Liver (tissue), 9 donors: Measurements from ENCODE around the gene ABCA13. TPM values are rescaled to one million over a fixed set of nuclear protein-coding genes. Genes with fewer than 3 reads are reported as not detected.

Experiments used
- DNase-seq: peaks from one replicate; pipeline ENCODE4 v3.0.0-alpha.2; 2017; ENCODE audit warnings: low spot score
- H3K27ac ChIP-seq, 2 donors: one replicate each; pipeline ENCODE4 v1.7.0; 2013; ENCODE audit warnings: inconsistent platforms in 2 of 2, low read length in 2 of 2, control low read depth in 1 of 2, low read depth in 1 of 2, mild to moderate bottlenecking in 1 of 2
- H3K27me3 ChIP-seq, 4 donors: one replicate each; pipeline versions ENCODE4 v1.6.1 to v1.7.0; 2013; ENCODE audit warnings: low read length in 3 of 4, inconsistent platforms in 1 of 4, mild to moderate bottlenecking in 1 of 4, moderate library complexity in 1 of 4; ENCODE audit not compliant: control insufficient read depth in 4 of 4, insufficient read depth in 4 of 4
- H3K36me3 ChIP-seq, 4 donors: one replicate each; pipeline versions ENCODE4 v1.6.1 to v1.7.0; 2013; ENCODE audit warnings: low read length in 3 of 4, mild to moderate bottlenecking in 3 of 4, low read depth in 1 of 4, moderate library complexity in 1 of 4; ENCODE audit not compliant: control insufficient read depth in 4 of 4, insufficient read depth in 3 of 4
- H3K4me1 ChIP-seq, 4 donors: one replicate each; pipeline versions ENCODE4 v1.6.1 to v1.7.0; 2013; ENCODE audit warnings: low read length in 3 of 4, mild to moderate bottlenecking in 3 of 4, moderate library complexity in 1 of 4; ENCODE audit not compliant: control insufficient read depth in 4 of 4, insufficient read depth in 4 of 4
- H3K4me3 ChIP-seq, 3 donors: one replicate each; pipeline versions ENCODE4 v1.6.1 to v1.7.0; 2013; ENCODE audit warnings: low read length in 3 of 3, control low read depth in 1 of 3, low read depth in 1 of 3, mild to moderate bottlenecking in 1 of 3
- H3K9ac ChIP-seq, 2 donors: one replicate each; pipeline ENCODE4 v1.7.0; 2013; ENCODE audit warnings: low read length in 2 of 2, mild to moderate bottlenecking in 2 of 2, moderate library complexity in 2 of 2, control low read depth in 1 of 2, low read depth in 1 of 2
- H3K9me3 ChIP-seq, 4 donors: one replicate each; pipeline versions ENCODE4 v1.6.1 to v1.7.0; 2013; ENCODE audit warnings: low read length in 3 of 4; ENCODE audit not compliant: control insufficient read depth in 4 of 4
- EGR1 ChIP-seq, 2 donors: IDR thresholded peaks; 2 replicates each; pipeline ENCODE4 v1.6.1; 2016 to 2018; ENCODE audit warnings: antibody characterized with exemption in 2 of 2, low read depth in 2 of 2
- FOXA1 ChIP-seq: IDR thresholded peaks from 2 replicates; pipeline ENCODE4 v1.6.1; 2016; ENCODE audit warnings: antibody characterized with exemption
- FOXA2 ChIP-seq: IDR thresholded peaks from 2 replicates; pipeline ENCODE4 v1.6.1; 2016; ENCODE audit warnings: antibody characterized with exemption
- GABPA ChIP-seq, 2 donors: IDR thresholded peaks in 1 of 2; conservative IDR thresholded peaks in 1 of 2; 2 replicates each; pipeline ENCODE4 v1.6.1; 2016; ENCODE audit warnings: antibody characterized with exemption in 2 of 2, mild to moderate bottlenecking in 1 of 2, moderate library complexity in 1 of 2
- HNF4A ChIP-seq, 2 donors: conservative IDR thresholded peaks; 2 replicates each; pipeline ENCODE4 v1.6.1; 2016; ENCODE audit warnings: antibody characterized with exemption in 2 of 2, mild to moderate bottlenecking in 2 of 2
- HNF4G ChIP-seq: IDR thresholded peaks from 2 replicates; pipeline ENCODE4 v1.6.1; 2016; ENCODE audit warnings: antibody characterized with exemption
- JUND ChIP-seq, 2 donors: IDR thresholded peaks; 2 replicates each; pipeline ENCODE4 v1.6.1; 2016; ENCODE audit warnings: antibody characterized with exemption in 2 of 2
- NR2F2 ChIP-seq: IDR thresholded peaks from 2 replicates; pipeline ENCODE4 v1.6.1; 2016; ENCODE audit warnings: antibody characterized with exemption
- RAD21 ChIP-seq, 2 donors: IDR thresholded peaks; 2 replicates each; pipeline ENCODE4 v1.6.1; 2016; ENCODE audit warnings: antibody characterized with exemption in 2 of 2, mild to moderate bottlenecking in 2 of 2
- RXRA ChIP-seq, 2 donors: IDR thresholded peaks; 2 replicates each; pipeline ENCODE4 v1.6.1; 2017 to 2018; ENCODE audit warnings: antibody characterized with exemption in 2 of 2, mild to moderate bottlenecking in 1 of 2
- SP1 ChIP-seq: IDR thresholded peaks from 2 replicates; pipeline ENCODE4 v1.6.1; 2018; ENCODE audit warnings: antibody characterized with exemption, mild to moderate bottlenecking
- TAF1 ChIP-seq: conservative IDR thresholded peaks from 2 replicates; pipeline ENCODE4 v1.6.1; 2016; ENCODE audit warnings: antibody characterized with exemption, mild to moderate bottlenecking
- YY1 ChIP-seq: IDR thresholded peaks from 2 replicates; pipeline ENCODE4 v1.6.1; 2016; ENCODE audit warnings: antibody characterized with exemption, mild to moderate bottlenecking
- WGBS: extraction: QIAGEN DNeasy Blood & Tissue Kit; methylation state at CpG from one replicate; pipeline ENCODE4 v1.1.7; 2013; 5-methylcytosine and 5-hydroxymethylcytosine counted together
- polyA plus RNA-seq, 2 donors: library from polyadenylated mRNA; stranded (reverse) in 1 of 2; unstranded in 1 of 2; fragments of 200-250 nt in 1 of 2; fragments of >200 nt in 1 of 2; fragmentation: Nextera tagmentation in 1 of 2; extraction: Ambion mirVana in 1 of 2; gene quantifications; one replicate each; pipeline versions ENCODE4 v1.2.1 to v1.2.3, GENCODE V29; 2013 to 2015
- total RNA-seq, 2 donors: library from RNA; depleted of rRNA; stranded (reverse); fragments of >200 nt; gene quantifications; one replicate each; pipeline ENCODE4 v1.2.3, GENCODE V29; 2014
- TF ChIP-seq, protein P1 (sequence below): fragments of 150-350 bp; IDR thresholded peaks from 2 replicates; pipeline ENCODE4 v1.5.1; 2017; ENCODE audit warnings: improper control_type of control experiment, low read depth, low read length; ENCODE audit not compliant: missing input control
- TF ChIP-seq, protein P2 (sequence below): IDR thresholded peaks from 2 replicates; pipeline ENCODE4 v1.6.1; 2016; ENCODE audit warnings: antibody characterized with exemption
- TF ChIP-seq, protein P3 (sequence below): IDR thresholded peaks from 2 replicates; pipeline ENCODE4 v1.6.1; 2016; ENCODE audit warnings: antibody characterized with exemption, mild to moderate bottlenecking
- TF ChIP-seq, protein P4 (sequence below): IDR thresholded peaks from 2 replicates; pipeline ENCODE4 v1.6.1; 2016; ENCODE audit warnings: antibody characterized with exemption
- donor health status: healthy.
- donor health status: healthy.
- donor health status: healthy.
- donor health status: healthy.
- donor health status: healthy.

Gene ABCA13
- total and polyA plus RNA-seq, 4 donors = 0.22 to 1.0 (median 0.66) TPM

DNA sequence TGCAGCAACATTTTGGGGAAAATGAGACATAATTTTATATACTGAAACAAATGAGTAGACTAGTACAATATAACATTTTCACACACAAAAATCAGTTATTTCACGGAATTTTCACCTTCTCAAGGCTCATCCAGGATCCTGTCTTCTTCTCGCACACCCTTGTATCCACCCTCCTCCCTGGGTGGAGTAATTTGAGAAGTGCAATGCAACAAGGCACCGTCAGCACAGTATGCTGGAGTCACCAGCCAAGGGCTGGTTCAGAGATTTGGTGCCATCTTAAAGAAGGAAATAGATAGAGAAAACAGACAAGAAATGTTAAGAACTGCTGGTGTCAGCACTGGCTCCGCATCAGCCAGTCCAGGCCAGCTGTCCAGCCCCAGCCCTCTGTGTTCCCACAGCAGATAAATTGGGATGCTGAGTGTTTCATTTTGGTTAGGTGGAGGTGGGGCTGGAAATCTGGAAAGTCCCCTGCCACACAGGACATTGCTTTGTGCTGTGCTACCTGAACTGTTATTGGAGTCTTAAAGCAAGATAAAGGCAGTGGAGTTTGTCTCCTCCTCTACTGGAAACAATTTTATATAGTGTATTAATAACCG lies 176.1 kb downstream of the ABCA13 start:
- H3K36me3 ChIP-seq = no peaks in the 10 kb centered on the region
- no peak for TF ChIP-seq NR2F2
- no peak for TF ChIP-seq TAF1
- TF ChIP-seq, protein P1, sequence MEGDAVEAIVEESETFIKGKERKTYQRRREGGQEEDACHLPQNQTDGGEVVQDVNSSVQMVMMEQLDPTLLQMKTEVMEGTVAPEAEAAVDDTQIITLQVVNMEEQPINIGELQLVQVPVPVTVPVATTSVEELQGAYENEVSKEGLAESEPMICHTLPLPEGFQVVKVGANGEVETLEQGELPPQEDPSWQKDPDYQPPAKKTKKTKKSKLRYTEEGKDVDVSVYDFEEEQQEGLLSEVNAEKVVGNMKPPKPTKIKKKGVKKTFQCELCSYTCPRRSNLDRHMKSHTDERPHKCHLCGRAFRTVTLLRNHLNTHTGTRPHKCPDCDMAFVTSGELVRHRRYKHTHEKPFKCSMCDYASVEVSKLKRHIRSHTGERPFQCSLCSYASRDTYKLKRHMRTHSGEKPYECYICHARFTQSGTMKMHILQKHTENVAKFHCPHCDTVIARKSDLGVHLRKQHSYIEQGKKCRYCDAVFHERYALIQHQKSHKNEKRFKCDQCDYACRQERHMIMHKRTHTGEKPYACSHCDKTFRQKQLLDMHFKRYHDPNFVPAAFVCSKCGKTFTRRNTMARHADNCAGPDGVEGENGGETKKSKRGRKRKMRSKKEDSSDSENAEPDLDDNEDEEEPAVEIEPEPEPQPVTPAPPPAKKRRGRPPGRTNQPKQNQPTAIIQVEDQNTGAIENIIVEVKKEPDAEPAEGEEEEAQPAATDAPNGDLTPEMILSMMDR = no peak
- TF ChIP-seq, protein P2, sequence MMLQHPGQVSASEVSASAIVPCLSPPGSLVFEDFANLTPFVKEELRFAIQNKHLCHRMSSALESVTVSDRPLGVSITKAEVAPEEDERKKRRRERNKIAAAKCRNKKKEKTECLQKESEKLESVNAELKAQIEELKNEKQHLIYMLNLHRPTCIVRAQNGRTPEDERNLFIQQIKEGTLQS = no peak
- TF ChIP-seq, protein P3, sequence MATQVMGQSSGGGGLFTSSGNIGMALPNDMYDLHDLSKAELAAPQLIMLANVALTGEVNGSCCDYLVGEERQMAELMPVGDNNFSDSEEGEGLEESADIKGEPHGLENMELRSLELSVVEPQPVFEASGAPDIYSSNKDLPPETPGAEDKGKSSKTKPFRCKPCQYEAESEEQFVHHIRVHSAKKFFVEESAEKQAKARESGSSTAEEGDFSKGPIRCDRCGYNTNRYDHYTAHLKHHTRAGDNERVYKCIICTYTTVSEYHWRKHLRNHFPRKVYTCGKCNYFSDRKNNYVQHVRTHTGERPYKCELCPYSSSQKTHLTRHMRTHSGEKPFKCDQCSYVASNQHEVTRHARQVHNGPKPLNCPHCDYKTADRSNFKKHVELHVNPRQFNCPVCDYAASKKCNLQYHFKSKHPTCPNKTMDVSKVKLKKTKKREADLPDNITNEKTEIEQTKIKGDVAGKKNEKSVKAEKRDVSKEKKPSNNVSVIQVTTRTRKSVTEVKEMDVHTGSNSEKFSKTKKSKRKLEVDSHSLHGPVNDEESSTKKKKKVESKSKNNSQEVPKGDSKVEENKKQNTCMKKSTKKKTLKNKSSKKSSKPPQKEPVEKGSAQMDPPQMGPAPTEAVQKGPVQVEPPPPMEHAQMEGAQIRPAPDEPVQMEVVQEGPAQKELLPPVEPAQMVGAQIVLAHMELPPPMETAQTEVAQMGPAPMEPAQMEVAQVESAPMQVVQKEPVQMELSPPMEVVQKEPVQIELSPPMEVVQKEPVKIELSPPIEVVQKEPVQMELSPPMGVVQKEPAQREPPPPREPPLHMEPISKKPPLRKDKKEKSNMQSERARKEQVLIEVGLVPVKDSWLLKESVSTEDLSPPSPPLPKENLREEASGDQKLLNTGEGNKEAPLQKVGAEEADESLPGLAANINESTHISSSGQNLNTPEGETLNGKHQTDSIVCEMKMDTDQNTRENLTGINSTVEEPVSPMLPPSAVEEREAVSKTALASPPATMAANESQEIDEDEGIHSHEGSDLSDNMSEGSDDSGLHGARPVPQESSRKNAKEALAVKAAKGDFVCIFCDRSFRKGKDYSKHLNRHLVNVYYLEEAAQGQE = no peak
- no peak for TF ChIP-seq RAD21 (IDR thresholded peaks at IDR 0.05)
- no peak for TF ChIP-seq JUND (IDR thresholded peaks at IDR 0.05)
- TF ChIP-seq FOXA2 = no peak
- no peak for TF ChIP-seq HNF4A (conservative IDR thresholded peaks at IDR 0.05)
- no peak for TF ChIP-seq RXRA (IDR thresholded peaks at IDR 0.05)
- TF ChIP-seq FOXA1 = no peak
- no peak for TF ChIP-seq SP1
- TF ChIP-seq EGR1 (IDR thresholded peaks at IDR 0.05; ENCODE audit: low read depth in 2 of 2) = no peak
- TF ChIP-seq HNF4G = no peak
- no peak for TF ChIP-seq GABPA (IDR thresholded peaks at IDR 0.05 in 1 of 2, conservative IDR thresholded peaks at IDR 0.05 in 1 of 2)
- no peak for TF ChIP-seq YY1
- no peak overlapping the region for H3K9ac ChIP-seq
- no peaks in the 10 kb centered on the region for H3K9me3 ChIP-seq
- H3K27me3 ChIP-seq = peaks cover 0 to 2% (median 0%) of the 10 kb centered on the region in 4 donors
- WGBS = 76% methylated on average over 5 of the region's 5 CpGs
- H3K27ac ChIP-seq = no peak overlapping the region
- DNase-seq = no peak
- H3K4me1 ChIP-seq = no peaks in the 10 kb centered on the region
- no peak overlapping the region for H3K4me3 ChIP-seq

DNA sequence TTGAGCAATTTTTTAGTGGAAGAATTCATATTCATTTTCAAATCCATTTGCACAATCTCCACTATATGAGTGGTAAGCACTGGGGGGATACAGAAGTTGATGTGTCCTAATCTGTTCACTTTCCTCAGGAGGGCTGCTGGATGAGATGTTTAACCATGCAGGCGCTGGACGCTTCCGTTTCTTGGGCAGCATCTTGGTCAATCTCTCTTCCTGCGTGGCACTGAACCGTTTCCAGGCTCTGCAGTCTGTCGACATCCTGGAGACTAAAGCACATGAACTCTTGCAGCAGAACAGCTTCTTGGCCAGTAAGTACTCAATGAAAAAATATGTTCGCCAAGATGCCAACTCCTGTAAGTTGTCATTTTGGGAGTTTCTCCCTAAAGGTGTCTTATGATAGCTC lies 179.3 kb downstream of the ABCA13 start:
- Histone ChIP-seq H3K27me3 (peaks cover 0 to 2% (median 0%) of the 10 kb centered on the region in 4 donors), H3K9me3 (no peaks in the 10 kb centered on the region), H3K4me3 (no peak overlapping the region), H3K27ac (no peak overlapping the region), H3K9ac (no peak overlapping the region), H3K4me1 (no peaks in the 10 kb centered on the region), H3K36me3 (no peaks in the 10 kb centered on the region)
- WGBS = 65% methylated on average over 7 of the region's 7 CpGs
- DNase-seq = no peak
- TF ChIP-seq, protein P1 = no peak
- TF ChIP-seq, protein P3 = no peak
- TF ChIP-seq SP1 = no peak
- TF ChIP-seq HNF4G = no peak
- TF ChIP-seq FOXA2 = no peak
- no peak for TF ChIP-seq RAD21 (IDR thresholded peaks at IDR 0.05)
- TF ChIP-seq RXRA (IDR thresholded peaks at IDR 0.05) = no peak
- TF ChIP-seq YY1 = no peak
- no peak for TF ChIP-seq JUND (IDR thresholded peaks at IDR 0.05)
- TF ChIP-seq, protein P4, sequence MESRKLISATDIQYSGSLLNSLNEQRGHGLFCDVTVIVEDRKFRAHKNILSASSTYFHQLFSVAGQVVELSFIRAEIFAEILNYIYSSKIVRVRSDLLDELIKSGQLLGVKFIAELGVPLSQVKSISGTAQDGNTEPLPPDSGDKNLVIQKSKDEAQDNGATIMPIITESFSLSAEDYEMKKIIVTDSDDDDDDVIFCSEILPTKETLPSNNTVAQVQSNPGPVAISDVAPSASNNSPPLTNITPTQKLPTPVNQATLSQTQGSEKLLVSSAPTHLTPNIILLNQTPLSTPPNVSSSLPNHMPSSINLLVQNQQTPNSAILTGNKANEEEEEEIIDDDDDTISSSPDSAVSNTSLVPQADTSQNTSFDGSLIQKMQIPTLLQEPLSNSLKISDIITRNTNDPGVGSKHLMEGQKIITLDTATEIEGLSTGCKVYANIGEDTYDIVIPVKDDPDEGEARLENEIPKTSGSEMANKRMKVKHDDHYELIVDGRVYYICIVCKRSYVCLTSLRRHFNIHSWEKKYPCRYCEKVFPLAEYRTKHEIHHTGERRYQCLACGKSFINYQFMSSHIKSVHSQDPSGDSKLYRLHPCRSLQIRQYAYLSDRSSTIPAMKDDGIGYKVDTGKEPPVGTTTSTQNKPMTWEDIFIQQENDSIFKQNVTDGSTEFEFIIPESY = no peak
- TF ChIP-seq EGR1 (IDR thresholded peaks at IDR 0.05; ENCODE audit: low read depth in 2 of 2) = no peak
- TF ChIP-seq HNF4A (conservative IDR thresholded peaks at IDR 0.05) = no peak
- TF ChIP-seq GABPA (IDR thresholded peaks at IDR 0.05 in 1 of 2, conservative IDR thresholded peaks at IDR 0.05 in 1 of 2) = no peak
